H1 (cell line): Measurements from ENCODE around the gene TOM1.

Source experiments
- ASH2L ChIP-seq: fragments of 200-600, 300-600 bp; sonication (generic); IDR thresholded peaks from one replicate; pipeline ENCODE4 v1.7.1; 2017; ENCODE audit warnings: low read length
- CBX5 ChIP-seq: fragments of 300-800, 300-1000 bp; sonication (generic); IDR thresholded peaks from 2 replicates; pipeline ENCODE4 v1.7.1; 2016; ENCODE audit warnings: antibody characterized with exemption, low read length, low read depth
- EP300 ChIP-seq, 2 experiments: IDR thresholded peaks; 1 replicate in 1 of 2; 2 replicates in 1 of 2; pipeline ENCODE4 v1.6.1; 2011 to 2012; ENCODE audit warnings: low read depth in 2 of 2, low read length in 2 of 2, mild to moderate bottlenecking in 2 of 2, borderline replicate concordance in 1 of 2, inconsistent platforms in 1 of 2, moderate library complexity in 1 of 2
- GABPA ChIP-seq: IDR thresholded peaks from 2 replicates; pipeline ENCODE4 v1.6.1; 2011; ENCODE audit warnings: mild to moderate bottlenecking, low read length, moderate library complexity, borderline replicate concordance; ENCODE audit not compliant: insufficient read depth
- MAFK ChIP-seq: IDR thresholded peaks from 2 replicates; pipeline ENCODE4 v1.6.1; 2012; ENCODE audit warnings: low read depth, mild to moderate bottlenecking, improper control_type of control experiment, low read length
- POLR2A ChIP-seq, 2 experiments: IDR thresholded peaks; 1 replicate in 1 of 2; 2 replicates in 1 of 2; pipeline ENCODE4 v1.6.1; 2011; ENCODE audit warnings: low read depth in 2 of 2, low read length in 2 of 2, mild to moderate bottlenecking in 2 of 2; ENCODE audit errors: control extremely low read depth in 1 of 2
- POLR2AphosphoS5 ChIP-seq: IDR thresholded peaks from 2 replicates; pipeline ENCODE4 v1.6.1; 2011; ENCODE audit warnings: low read depth, low read length
- ZNF274 ChIP-seq: IDR thresholded peaks from 2 replicates; pipeline ENCODE4 v1.7.0; 2012; ENCODE audit warnings: low read length, borderline replicate concordance; ENCODE audit errors: extremely low read depth
- TF ChIP-seq, protein P1 (sequence below), 3 experiments: IDR thresholded peaks; 1 replicate in 2 of 3; 2 replicates in 1 of 3; pipeline versions ENCODE4 v1.5.1 to v1.6.1; 2011; ENCODE audit warnings: low read length in 3 of 3, mild to moderate bottlenecking in 3 of 3, inconsistent platforms in 2 of 3, low read depth in 1 of 3, moderate library complexity in 1 of 3; ENCODE audit not compliant: insufficient read depth in 1 of 3; ENCODE audit errors: control extremely low read depth in 1 of 3

DNA sequence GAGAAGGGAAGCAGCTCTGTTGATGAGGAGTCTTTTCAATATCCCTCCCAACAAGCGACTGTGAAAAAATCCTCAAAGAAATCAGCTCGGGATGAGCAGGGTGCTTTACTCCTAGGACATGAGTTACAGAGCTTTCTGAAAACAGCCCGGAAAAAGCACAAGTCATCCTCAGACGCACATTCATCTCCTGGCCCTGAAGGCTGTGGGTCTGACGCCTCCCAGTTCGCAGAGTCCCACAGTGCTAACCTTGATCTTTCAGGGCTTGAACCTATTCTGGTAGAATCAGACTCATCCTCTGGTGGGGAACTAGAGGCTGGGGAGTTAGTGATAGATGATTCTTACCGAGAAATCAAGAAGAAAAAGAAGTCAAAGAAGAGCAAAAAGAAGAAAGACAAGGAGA, 34.7 kb upstream of the TOM1 start:
- TF ChIP-seq EP300 (IDR thresholded peaks at IDR 0.05; ENCODE audit: borderline replicate concordance in 1 of 2, low read depth in 2 of 2, low read length in 2 of 2) (no peak), ASH2L (no peak), ZNF274 (no peak), POLR2AphosphoS5 (no peak), POLR2A (IDR thresholded peaks at IDR 0.05; ENCODE audit: control extremely low read depth in 1 of 2, low read depth in 2 of 2, low read length in 2 of 2) (no peak), MAFK (no peak), GABPA (no peak), CBX5 (no peak)
- TF ChIP-seq, protein P1, sequence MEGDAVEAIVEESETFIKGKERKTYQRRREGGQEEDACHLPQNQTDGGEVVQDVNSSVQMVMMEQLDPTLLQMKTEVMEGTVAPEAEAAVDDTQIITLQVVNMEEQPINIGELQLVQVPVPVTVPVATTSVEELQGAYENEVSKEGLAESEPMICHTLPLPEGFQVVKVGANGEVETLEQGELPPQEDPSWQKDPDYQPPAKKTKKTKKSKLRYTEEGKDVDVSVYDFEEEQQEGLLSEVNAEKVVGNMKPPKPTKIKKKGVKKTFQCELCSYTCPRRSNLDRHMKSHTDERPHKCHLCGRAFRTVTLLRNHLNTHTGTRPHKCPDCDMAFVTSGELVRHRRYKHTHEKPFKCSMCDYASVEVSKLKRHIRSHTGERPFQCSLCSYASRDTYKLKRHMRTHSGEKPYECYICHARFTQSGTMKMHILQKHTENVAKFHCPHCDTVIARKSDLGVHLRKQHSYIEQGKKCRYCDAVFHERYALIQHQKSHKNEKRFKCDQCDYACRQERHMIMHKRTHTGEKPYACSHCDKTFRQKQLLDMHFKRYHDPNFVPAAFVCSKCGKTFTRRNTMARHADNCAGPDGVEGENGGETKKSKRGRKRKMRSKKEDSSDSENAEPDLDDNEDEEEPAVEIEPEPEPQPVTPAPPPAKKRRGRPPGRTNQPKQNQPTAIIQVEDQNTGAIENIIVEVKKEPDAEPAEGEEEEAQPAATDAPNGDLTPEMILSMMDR (IDR thresholded peaks at IDR 0.05; ENCODE audit: control extremely low read depth in 1 of 3, insufficient read depth in 1 of 3, low read depth in 1 of 3, low read length in 3 of 3), result no peak
